ENCODE data around the gene SUCO.

SUCO gene

DNA sequence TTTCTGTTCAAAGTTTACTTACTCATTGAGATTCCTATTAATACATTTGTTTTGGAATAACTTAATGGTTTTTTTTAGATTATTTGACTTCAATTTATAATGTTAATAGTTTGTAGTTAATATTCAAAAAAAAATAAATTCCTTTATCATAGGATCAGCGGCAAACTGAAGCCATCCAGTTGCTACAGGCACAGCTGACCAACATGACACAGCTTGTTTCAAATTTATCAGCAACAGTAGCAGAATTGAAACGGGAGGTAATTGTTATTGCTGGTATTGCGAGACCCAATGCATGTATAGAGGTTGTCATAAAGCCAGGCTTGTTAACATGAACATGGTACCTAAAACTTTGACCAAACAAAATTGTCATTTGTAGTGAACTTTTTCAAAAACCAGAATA, 67.0 kb downstream of the SUCO start:
- no peak overlapping the region for H3K9ac ChIP-seq (ENCODE audit: insufficient read length)

GRCh38 chr1:172600615-172601014, 67.7 kb downstream of the SUCO start:
- H3K4me3 ChIP-seq: no peak overlapping the region
- peaks cover 32% of the 10 kb centered on the region for H3K36me3 ChIP-seq (ENCODE audit: insufficient read depth, low read length)
- H3K9me3 ChIP-seq (ENCODE audit: low read depth, low read length): no peaks in the 10 kb centered on the region
- H3K9ac ChIP-seq (ENCODE audit: insufficient read length): no peak overlapping the region
- no peak for DNase-seq (ENCODE audit: low read depth, low spot score)
- H3K27ac ChIP-seq: no peak overlapping the region
- TF ChIP-seq EZH2 (IDR thresholded peaks at IDR 0.05) (no peak), FOXP2 (optimal IDR thresholded peaks at IDR 0.05; ENCODE audit: control extremely low read depth, extremely low read length, insufficient read depth) (no peak), POLR2AphosphoS5 (IDR thresholded peaks at IDR 0.05; ENCODE audit: borderline replicate concordance, low read depth, low read length) (no peak)

More for the DNA sequence above, 67.0 kb downstream of the SUCO start:
- H3K9me3 ChIP-seq (ENCODE audit: low read depth, low read length): no peaks in the 10 kb centered on the region
- DNase-seq (ENCODE audit: low read depth, low spot score): no peak
- TF ChIP-seq EZH2 (IDR thresholded peaks at IDR 0.05) (no peak), FOXP2 (optimal IDR thresholded peaks at IDR 0.05; ENCODE audit: control extremely low read depth, extremely low read length, insufficient read depth) (no peak)
- no peak overlapping the region for H3K4me3 ChIP-seq
- peaks cover 31% of the 10 kb centered on the region for H3K36me3 ChIP-seq (ENCODE audit: insufficient read depth, low read length)
- no peak overlapping the region for H3K27ac ChIP-seq

GRCh38 chr1:172601046-172601630, 68.2 kb downstream of the SUCO start:
- DNase-seq (ENCODE audit: low read depth, low spot score): no peak
- H3K9me3 ChIP-seq (ENCODE audit: low read depth, low read length): no peaks in the 10 kb centered on the region
- no peak overlapping the region for H3K9ac ChIP-seq (ENCODE audit: insufficient read length)
- peaks cover 32% of the 10 kb centered on the region for H3K36me3 ChIP-seq (ENCODE audit: insufficient read depth, low read length)
- H3K27ac ChIP-seq: no peak overlapping the region
- no peak for TF ChIP-seq POLR2AphosphoS5 (IDR thresholded peaks at IDR 0.05; ENCODE audit: borderline replicate concordance, low read depth, low read length)
- no peak overlapping the region for H3K4me3 ChIP-seq

DNA sequence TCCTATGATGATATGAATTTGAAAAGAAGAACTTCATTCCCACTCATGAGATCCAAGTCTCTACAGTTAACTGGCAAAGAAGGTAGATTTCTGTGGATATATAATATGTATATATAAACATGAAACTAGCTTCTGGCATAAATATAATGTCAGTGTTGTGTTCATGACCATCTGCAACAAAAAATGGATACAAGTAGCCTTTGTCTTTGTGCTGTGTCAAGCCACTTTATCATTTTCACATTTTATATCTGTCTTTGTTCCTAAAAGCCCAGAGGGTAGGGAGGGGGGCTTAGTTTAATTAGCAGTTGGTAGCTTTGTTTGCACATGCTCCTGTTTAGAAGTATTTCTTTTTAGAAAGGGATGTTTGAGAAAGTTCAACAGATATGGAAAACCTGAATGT, 69.8 kb downstream of the SUCO start:
- DNase-seq (ENCODE audit: low read depth, low spot score): no peak
- H3K9ac ChIP-seq (ENCODE audit: insufficient read length): no peak overlapping the region
- peaks cover 22% of the 10 kb centered on the region for H3K36me3 ChIP-seq (ENCODE audit: insufficient read depth, low read length)
- no peak overlapping the region for H3K27ac ChIP-seq
- H3K9me3 ChIP-seq (ENCODE audit: low read depth, low read length): no peaks in the 10 kb centered on the region
- TF ChIP-seq POLR2AphosphoS5 (IDR thresholded peaks at IDR 0.05; ENCODE audit: borderline replicate concordance, low read depth, low read length) (no peak), FOXP2 (optimal IDR thresholded peaks at IDR 0.05; ENCODE audit: control extremely low read depth, extremely low read length, insufficient read depth) (no peak), EZH2 (IDR thresholded peaks at IDR 0.05) (no peak)
- H3K4me3 ChIP-seq: no peak overlapping the region

GRCh38 chr1:172603816-172604215, 70.9 kb downstream of the SUCO start:
- Histone ChIP-seq H3K4me3 (no peak overlapping the region), H3K9me3 (ENCODE audit: low read depth, low read length) (no peaks in the 10 kb centered on the region), H3K36me3 (ENCODE audit: insufficient read depth, low read length) (peaks cover 20% of the 10 kb centered on the region), H3K27ac (no peak overlapping the region), H3K9ac (ENCODE audit: insufficient read length) (no peak overlapping the region)
- DNase-seq (ENCODE audit: low read depth, low spot score): no peak
- no peak for TF ChIP-seq FOXP2 (optimal IDR thresholded peaks at IDR 0.05; ENCODE audit: control extremely low read depth, extremely low read length, insufficient read depth)
- no peak for TF ChIP-seq EZH2 (IDR thresholded peaks at IDR 0.05)
- TF ChIP-seq POLR2AphosphoS5 (IDR thresholded peaks at IDR 0.05; ENCODE audit: borderline replicate concordance, low read depth, low read length): no peak

DNA sequence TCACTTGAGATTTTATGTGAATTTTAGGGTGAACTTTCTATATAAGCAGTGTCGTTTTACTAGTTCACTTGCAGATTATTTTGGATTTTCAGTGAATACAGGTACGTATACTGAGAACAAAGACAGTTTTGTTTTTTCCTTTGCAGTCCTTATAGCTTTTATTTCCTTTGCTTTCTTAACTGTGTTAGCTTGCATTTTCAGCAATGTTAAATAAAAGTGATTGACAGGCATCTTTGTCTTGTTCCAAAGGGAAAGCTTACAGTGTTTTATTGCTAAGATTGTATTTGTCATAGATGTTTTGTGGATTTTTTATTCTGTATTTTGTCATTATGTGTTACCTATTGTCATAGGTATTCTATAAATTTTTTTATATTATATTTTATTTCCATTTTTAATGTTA, 72.7 kb downstream of the SUCO start:
- Histone ChIP-seq H3K4me3 (no peak overlapping the region), H3K27ac (no peak overlapping the region), H3K9me3 (ENCODE audit: low read depth, low read length) (no peaks in the 10 kb centered on the region), H3K36me3 (ENCODE audit: insufficient read depth, low read length) (peaks cover 29% of the 10 kb centered on the region), H3K9ac (ENCODE audit: insufficient read length) (no peak overlapping the region)
- no peak for DNase-seq (ENCODE audit: low read depth, low spot score)
- TF ChIP-seq FOXP2 (optimal IDR thresholded peaks at IDR 0.05; ENCODE audit: control extremely low read depth, extremely low read length, insufficient read depth) (no peak), POLR2AphosphoS5 (IDR thresholded peaks at IDR 0.05; ENCODE audit: borderline replicate concordance, low read depth, low read length) (no peak), EZH2 (IDR thresholded peaks at IDR 0.05) (no peak)

DNA sequence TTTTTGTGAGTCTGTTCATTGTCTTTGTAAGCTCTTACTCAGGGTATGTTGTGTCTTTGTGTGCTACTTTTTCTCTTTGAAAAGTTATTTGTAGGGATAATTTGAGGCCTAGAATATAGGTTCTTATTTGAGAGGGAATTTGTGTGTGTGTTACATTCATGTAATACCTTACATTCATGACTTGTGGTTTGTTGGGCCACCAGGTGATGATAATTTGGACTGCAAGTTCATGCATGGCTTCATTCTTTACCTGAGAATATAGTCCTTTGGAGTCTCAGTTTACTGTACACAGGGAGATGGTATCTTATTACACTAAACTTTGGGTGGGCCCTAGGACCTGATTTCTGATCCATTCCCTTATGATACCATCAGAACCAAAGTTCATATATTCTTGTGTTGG, 74.2 kb downstream of the SUCO start:
- no peak overlapping the region for H3K4me3 ChIP-seq
- no peak for TF ChIP-seq FOXP2 (optimal IDR thresholded peaks at IDR 0.05; ENCODE audit: control extremely low read depth, extremely low read length, insufficient read depth)
- no peak for TF ChIP-seq POLR2AphosphoS5 (IDR thresholded peaks at IDR 0.05; ENCODE audit: borderline replicate concordance, low read depth, low read length)
- TF ChIP-seq EZH2 (IDR thresholded peaks at IDR 0.05): no peak
- H3K9ac ChIP-seq (ENCODE audit: insufficient read length): no peak overlapping the region
- peaks cover 38% of the 10 kb centered on the region for H3K36me3 ChIP-seq (ENCODE audit: insufficient read depth, low read length)
- H3K27ac ChIP-seq: no peak overlapping the region
- H3K9me3 ChIP-seq (ENCODE audit: low read depth, low read length): no peaks in the 10 kb centered on the region
- no peak for DNase-seq (ENCODE audit: low read depth, low spot score)

- Histone ChIP-seq H3K9ac (ENCODE audit: insufficient read length) (no peak overlapping the region), H3K4me3 (no peak overlapping the region), H3K27ac (no peak overlapping the region), H3K9me3 (ENCODE audit: low read depth, low read length) (no peaks in the 10 kb centered on the region), H3K36me3 (ENCODE audit: insufficient read depth, low read length) (peaks cover 31% of the 10 kb centered on the region)
- no peak for DNase-seq (ENCODE audit: low read depth, low spot score)
- TF ChIP-seq FOXP2 (optimal IDR thresholded peaks at IDR 0.05; ENCODE audit: control extremely low read depth, extremely low read length, insufficient read depth): no peak
- TF ChIP-seq POLR2AphosphoS5 (IDR thresholded peaks at IDR 0.05; ENCODE audit: borderline replicate concordance, low read depth, low read length): no peak
- TF ChIP-seq EZH2 (IDR thresholded peaks at IDR 0.05): no peak
Measured at GRCh38 chr1:172608098-172608601, 75.2 kb downstream of the SUCO start.

- no peak overlapping the region for H3K9ac ChIP-seq (ENCODE audit: insufficient read length)
- H3K27ac ChIP-seq: no peak overlapping the region
- H3K36me3 ChIP-seq (ENCODE audit: insufficient read depth, low read length): peaks cover 23% of the 10 kb centered on the region
- no peak for DNase-seq (ENCODE audit: low read depth, low spot score)
- no peaks in the 10 kb centered on the region for H3K9me3 ChIP-seq (ENCODE audit: low read depth, low read length)
- no peak overlapping the region for H3K4me3 ChIP-seq
- TF ChIP-seq EZH2 (IDR thresholded peaks at IDR 0.05): no peak
- TF ChIP-seq POLR2AphosphoS5 (IDR thresholded peaks at IDR 0.05; ENCODE audit: borderline replicate concordance, low read depth, low read length): no peak
Measured at GRCh38 chr1:172609528-172609927, 76.6 kb downstream of the SUCO start.

Measured in SK-N-MC (cell line).